Large intestine (tissue), 3 donors: ENCODE results near the gene MUC3A. TPM values are rescaled to one million over a fixed set of nuclear protein-coding genes. Genes with fewer than 3 reads are reported as not detected.
A peak's percentile ranks its signal among the peaks of the same experiment; 100 is the strongest.

ENCODE experiments used
- DNase-seq, 2 donors: peaks; one replicate each; pipeline versions ENCODE4 v3.0.0 to v3.0.0-alpha.2; 2013
- H3K27ac ChIP-seq: one replicate; pipeline ENCODE4 v1.5.1; 2013; ENCODE audit warnings: low read length
- H3K27me3 ChIP-seq: 2 replicates; pipeline ENCODE4 v1.6.1; 2013; ENCODE audit warnings: low read length; ENCODE audit not compliant: control insufficient read depth, insufficient read depth
- H3K36me3 ChIP-seq: 2 replicates; pipeline ENCODE4 v1.6.1; 2013; ENCODE audit warnings: low read length; ENCODE audit not compliant: control insufficient read depth, insufficient read depth
- H3K4me1 ChIP-seq: one replicate; pipeline ENCODE4 v1.6.1; 2013; ENCODE audit warnings: low read length; ENCODE audit not compliant: control insufficient read depth, insufficient read depth
- H3K4me3 ChIP-seq: one replicate; pipeline ENCODE4 v1.5.1; 2013; ENCODE audit warnings: low read length
- H3K9me3 ChIP-seq: one replicate; pipeline ENCODE4 v1.6.1; 2013; ENCODE audit warnings: mild to moderate bottlenecking, low read depth, low read length, moderate library complexity; ENCODE audit not compliant: control insufficient read depth
- WGBS: methylation state at CpG from one replicate; pipeline ENCODE4 v1.1.5; 2013; ENCODE audit warnings: low lambda C conversion rate; ENCODE audit not compliant: insufficient coverage; 5-methylcytosine and 5-hydroxymethylcytosine counted together
- polyA plus RNA-seq: library from polyadenylated mRNA; unstranded; fragments of 120-200 nt; gene quantifications from one replicate; pipeline ENCODE4 v1.2.1, GENCODE V29; 2013

The MUC3A gene
- polyA plus RNA-seq, 1 donor = 127 TPM

GRCh38 chr7:100963386-100963785 lies 14.1 kb downstream of the MUC3A start:
- H3K27me3 ChIP-seq = peaks cover 43% of the 10 kb centered on the region
- no peak overlapping the region for H3K4me3 ChIP-seq
- peaks cover 11% of the 10 kb centered on the region for H3K36me3 ChIP-seq
- H3K27ac ChIP-seq = no peak overlapping the region
- DNase-seq = no peak
- H3K9me3 ChIP-seq = peaks cover 3% of the 10 kb centered on the region
- peaks cover 25% of the 10 kb centered on the region for H3K4me1 ChIP-seq
- WGBS = 60% methylated on average over 1 of the region's 12 CpGs

GRCh38 chr7:100963874-100964273 lies 14.5 kb downstream of the MUC3A start:
- peaks cover 30% of the 10 kb centered on the region for H3K4me1 ChIP-seq
- 89% methylated on average over 6 of the region's 8 CpGs for WGBS
- peaks cover 47% of the 10 kb centered on the region for H3K27me3 ChIP-seq
- H3K9me3 ChIP-seq = peaks cover 3% of the 10 kb centered on the region
- peak in 1 of 2 donors; percentile 1 for DNase-seq
- H3K27ac ChIP-seq = no peak overlapping the region
- peaks cover 11% of the 10 kb centered on the region for H3K36me3 ChIP-seq
- H3K4me3 ChIP-seq = no peak overlapping the region

GRCh38 chr7:100964630-100965029 lies 15.3 kb downstream of the MUC3A start:
- WGBS = no CpG with 5 or more reads among the region's 7 CpGs
- Histone ChIP-seq H3K4me1 (peaks cover 33% of the 10 kb centered on the region), H3K27ac (no peak overlapping the region), H3K36me3 (peaks cover 6% of the 10 kb centered on the region), H3K27me3 (peaks cover 49% of the 10 kb centered on the region), H3K4me3 (no peak overlapping the region), H3K9me3 (peaks cover 3% of the 10 kb centered on the region)
- peak in 1 of 2 donors; percentile 5 for DNase-seq

GRCh38 chr7:100965045-100965722 lies 15.8 kb downstream of the MUC3A start:
- H3K4me3 ChIP-seq = peak overlapping the region; percentile 45
- peaks cover 6% of the 10 kb centered on the region for H3K36me3 ChIP-seq
- WGBS = 60% methylated on average over 2 of the region's 25 CpGs
- peak in 1 of 2 donors; percentile 2 for DNase-seq
- H3K27ac ChIP-seq = no peak overlapping the region
- peaks cover 35% of the 10 kb centered on the region for H3K4me1 ChIP-seq
- H3K9me3 ChIP-seq = peaks cover 3% of the 10 kb centered on the region
- H3K27me3 ChIP-seq = peaks cover 49% of the 10 kb centered on the region

- WGBS = no CpG with 5 or more reads among the region's 58 CpGs
- Histone ChIP-seq H3K27me3 (peaks cover 44% of the 10 kb centered on the region), H3K27ac (peak overlapping the region; percentile 46), H3K4me1 (peaks cover 35% of the 10 kb centered on the region), H3K4me3 (peak overlapping the region; percentile 45), H3K36me3 (no peaks in the 10 kb centered on the region), H3K9me3 (peaks cover 3% of the 10 kb centered on the region)
- peak; percentile 88 to 94 for DNase-seq
Observed at GRCh38 chr7:100965723-100966541, 16.6 kb downstream of the MUC3A start.

GRCh38 chr7:100966542-100967291 lies 17.4 kb downstream of the MUC3A start:
- peaks cover 35% of the 10 kb centered on the region for H3K4me1 ChIP-seq
- peaks cover 3% of the 10 kb centered on the region for H3K9me3 ChIP-seq
- peaks cover 44% of the 10 kb centered on the region for H3K27me3 ChIP-seq
- WGBS = 0% methylated on average over 5 of the region's 40 CpGs
- H3K27ac ChIP-seq = peak overlapping the region; percentile 1
- no peak for DNase-seq
- H3K36me3 ChIP-seq = no peaks in the 10 kb centered on the region
- peak overlapping the region; percentile 47 for H3K4me3 ChIP-seq

GRCh38 chr7:100967292-100967863 lies 18.0 kb downstream of the MUC3A start:
- H3K36me3 ChIP-seq = no peaks in the 10 kb centered on the region
- peaks cover 35% of the 10 kb centered on the region for H3K4me1 ChIP-seq
- H3K4me3 ChIP-seq = peak overlapping the region; percentile 47
- H3K27me3 ChIP-seq = peaks cover 44% of the 10 kb centered on the region
- DNase-seq = peak in 1 of 2 donors; percentile 28
- 64% methylated on average over 7 of the region's 13 CpGs for WGBS
- H3K27ac ChIP-seq = no peak overlapping the region
- H3K9me3 ChIP-seq = peaks cover 3% of the 10 kb centered on the region

GRCh38 chr7:100968031-100968430 lies 18.7 kb downstream of the MUC3A start:
- Histone ChIP-seq H3K4me1 (peaks cover 35% of the 10 kb centered on the region), H3K27ac (no peak overlapping the region), H3K9me3 (peaks cover 3% of the 10 kb centered on the region), H3K27me3 (peaks cover 44% of the 10 kb centered on the region), H3K36me3 (no peaks in the 10 kb centered on the region), H3K4me3 (no peak overlapping the region)
- no peak for DNase-seq
- 14% methylated on average over 1 of the region's 6 CpGs for WGBS

- peaks cover 44% of the 10 kb centered on the region for H3K27me3 ChIP-seq
- peaks cover 3% of the 10 kb centered on the region for H3K9me3 ChIP-seq
- H3K36me3 ChIP-seq = no peaks in the 10 kb centered on the region
- no peak overlapping the region for H3K27ac ChIP-seq
- H3K4me3 ChIP-seq = no peak overlapping the region
- H3K4me1 ChIP-seq = peaks cover 35% of the 10 kb centered on the region
- peak in 1 of 2 donors; percentile 29 for DNase-seq
- WGBS = no CpG with 5 or more reads among the region's 3 CpGs
Observed at GRCh38 chr7:100968650-100969049, 19.3 kb downstream of the MUC3A start.
